Stomach (tissue), 9 donors: ENCODE data around the gene ITGAE. TPM values are rescaled to one million over a fixed set of nuclear protein-coding genes. Genes with fewer than 3 reads are reported as not detected.

Experiments
- DNase-seq, 2 donors: peaks; one replicate each; pipeline versions ENCODE4 v3.0.0 to v3.0.0-alpha.2; 2013 to 2019
- H3K27ac ChIP-seq, 5 donors: fragments of 200-600 bp in 4 of 5; sonication (generic) in 4 of 5; one replicate each; pipeline ENCODE4 v1.5.1; 2013 to 2019; ENCODE audit warnings: mild to moderate bottlenecking in 1 of 5, moderate library complexity in 1 of 5
- H3K27me3 ChIP-seq, 3 donors: fragments of 200-600 bp; sonication (generic); one replicate each; pipeline ENCODE4 v1.5.1; 2017 to 2019; ENCODE audit warnings: mixed run types in 1 of 3
- H3K36me3 ChIP-seq, 4 donors: fragments of 200-600 bp; sonication (generic); 1 replicate in 3 of 4; 2 replicates in 1 of 4; pipeline ENCODE4 v1.5.1; 2016 to 2019
- H3K4me1 ChIP-seq, 4 donors: fragments of 200-600 bp; sonication (generic); one replicate each; pipeline ENCODE4 v1.5.1; 2016 to 2019
- H3K4me3 ChIP-seq, 4 donors: fragments of 200-600 bp; sonication (generic) in 3 of 4; one replicate each; pipeline ENCODE4 v1.5.1; 2016 to 2019; ENCODE audit warnings: mild to moderate bottlenecking in 1 of 4
- H3K9me3 ChIP-seq, 4 donors: fragments of 200-600 bp; sonication (generic); one replicate each; pipeline ENCODE4 v1.5.1; 2016 to 2019
- EP300 ChIP-seq: sonication (generic); formaldehyde crosslinking; IDR thresholded peaks from one replicate; pipeline ENCODE4 v1.6.1; 2017; ENCODE audit warnings: antibody characterized with exemption
- POLR2A ChIP-seq, 4 donors: fragments of 450-650 bp; IDR thresholded peaks; one replicate each; pipeline ENCODE4 v1.6.1; 2016; ENCODE audit warnings: antibody characterized with exemption in 4 of 4, control low read depth in 2 of 4, mild to moderate bottlenecking in 1 of 4, moderate library complexity in 1 of 4
- POLR2AphosphoS5 ChIP-seq, 3 donors: sonication (generic); formaldehyde crosslinking; IDR thresholded peaks; one replicate each; pipeline ENCODE4 v1.6.1; 2016; ENCODE audit warnings: antibody characterized with exemption in 3 of 3
- WGBS, 5 donors: extraction: QIAGEN DNeasy Blood & Tissue Kit in 3 of 5; methylation state at CpG; one replicate each; pipeline versions ENCODE4 v1.1.5 to v1.1.7; 2013 to 2018; 5-methylcytosine and 5-hydroxymethylcytosine counted together
- intact Hi-C: fragments of 100-400 bp; cut with DNase I; formaldehyde crosslinking; loops from one replicate; pipeline ENCODE4 v1.15.1; 2023; ENCODE audit warnings: low total_unique reads
- polyA plus RNA-seq, 3 donors: library from polyadenylated mRNA; stranded (reverse); fragments of 200-250 nt; gene quantifications; one replicate each; pipeline ENCODE4 v1.2.3, GENCODE V29; 2013
- total RNA-seq, 5 donors: library from RNA; depleted of rRNA; stranded (reverse); fragments of >200 nt; gene quantifications; one replicate each; pipeline versions ENCODE4 v1.1.0 to v1.2.3, GENCODE V29; 2014 to 2016
- TF ChIP-seq, protein P1 (sequence below), 7 experiments: fragments of 450-650 bp in 4 of 7; fragments of 200-600 bp in 3 of 7; sonication (generic) in 3 of 7; IDR thresholded peaks; one replicate each; pipeline ENCODE4 v1.5.1; 2016 to 2019; ENCODE audit warnings: antibody characterized with exemption in 7 of 7, control low read depth in 2 of 7, mild to moderate bottlenecking in 1 of 7
- donor health status: healthy with polysubstance abuse.
- donor health status: Bipolar disorder and iron deficiency.
- donor health status: healthy.

ITGAE gene
- total and polyA plus RNA-seq, 8 donors = 4.5 to 66.8 (median 31.0) TPM

DNA sequence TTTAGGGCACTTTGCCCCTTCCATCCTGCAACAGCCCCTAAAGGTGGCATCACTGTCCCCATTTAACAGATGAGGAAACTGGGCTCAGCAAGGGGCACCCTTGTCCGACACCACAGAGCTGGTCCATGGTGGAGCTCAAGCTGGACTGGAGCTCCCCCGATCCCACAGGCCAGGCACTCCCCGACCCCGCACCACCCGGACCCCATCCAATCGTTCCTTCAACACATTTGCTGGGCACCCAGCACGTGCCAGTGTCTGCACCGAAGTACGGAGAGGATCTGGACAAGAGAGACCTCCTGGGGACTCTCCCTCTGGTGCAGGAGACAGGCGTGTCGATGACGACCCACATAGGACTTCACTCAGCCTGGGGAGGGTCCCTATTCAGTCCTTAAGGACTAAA, 119.0 kb downstream of the ITGAE start:
- H3K36me3 ChIP-seq = no peaks in the 10 kb centered on the region
- H3K27me3 ChIP-seq = peaks cover 0 to 47% (median 15%) of the 10 kb centered on the region in 3 donors
- TF ChIP-seq POLR2AphosphoS5 (IDR thresholded peaks at IDR 0.05) = no peak
- TF ChIP-seq EP300 = no peak
- TF ChIP-seq POLR2A (IDR thresholded peaks at IDR 0.05) = no peak
- TF ChIP-seq, protein P1, sequence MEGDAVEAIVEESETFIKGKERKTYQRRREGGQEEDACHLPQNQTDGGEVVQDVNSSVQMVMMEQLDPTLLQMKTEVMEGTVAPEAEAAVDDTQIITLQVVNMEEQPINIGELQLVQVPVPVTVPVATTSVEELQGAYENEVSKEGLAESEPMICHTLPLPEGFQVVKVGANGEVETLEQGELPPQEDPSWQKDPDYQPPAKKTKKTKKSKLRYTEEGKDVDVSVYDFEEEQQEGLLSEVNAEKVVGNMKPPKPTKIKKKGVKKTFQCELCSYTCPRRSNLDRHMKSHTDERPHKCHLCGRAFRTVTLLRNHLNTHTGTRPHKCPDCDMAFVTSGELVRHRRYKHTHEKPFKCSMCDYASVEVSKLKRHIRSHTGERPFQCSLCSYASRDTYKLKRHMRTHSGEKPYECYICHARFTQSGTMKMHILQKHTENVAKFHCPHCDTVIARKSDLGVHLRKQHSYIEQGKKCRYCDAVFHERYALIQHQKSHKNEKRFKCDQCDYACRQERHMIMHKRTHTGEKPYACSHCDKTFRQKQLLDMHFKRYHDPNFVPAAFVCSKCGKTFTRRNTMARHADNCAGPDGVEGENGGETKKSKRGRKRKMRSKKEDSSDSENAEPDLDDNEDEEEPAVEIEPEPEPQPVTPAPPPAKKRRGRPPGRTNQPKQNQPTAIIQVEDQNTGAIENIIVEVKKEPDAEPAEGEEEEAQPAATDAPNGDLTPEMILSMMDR (IDR thresholded peaks at IDR 0.05) = no peak
- intact Hi-C loops = no loop called here
- no peak for DNase-seq
- H3K9me3 ChIP-seq = no peaks in the 10 kb centered on the region
- WGBS, 5 donors = 82 to 89% (median 87%) methylated on average over 12 of the region's 12 CpGs
- H3K4me1 ChIP-seq = peaks cover 0 to 19% (median 8%) of the 10 kb centered on the region in 4 donors
- no peak overlapping the region for H3K4me3 ChIP-seq
- no peak overlapping the region for H3K27ac ChIP-seq

DNA sequence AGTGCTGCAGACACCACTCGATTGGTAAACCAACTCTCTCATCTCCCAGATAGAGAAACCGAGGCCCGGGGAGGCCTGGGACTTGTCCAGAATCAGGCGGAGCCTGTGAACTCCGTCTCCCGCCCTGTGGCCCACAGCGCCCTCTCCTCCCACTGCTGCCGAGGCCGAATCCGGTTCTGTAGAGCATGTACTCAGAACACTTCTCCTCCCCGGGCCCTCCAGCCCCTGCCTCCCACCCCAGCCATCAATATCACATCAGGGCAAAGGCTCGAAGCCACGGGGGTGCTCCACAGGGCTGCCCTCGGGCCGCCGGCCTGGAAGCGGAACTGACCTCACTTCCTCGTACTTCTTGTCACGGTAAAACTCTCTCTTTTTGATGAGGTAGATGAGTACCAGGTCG, 119.4 kb downstream of the ITGAE start:
- TF ChIP-seq POLR2A (IDR thresholded peaks at IDR 0.05) = no peak
- TF ChIP-seq, protein P1 (IDR thresholded peaks at IDR 0.05) = no peak
- TF ChIP-seq POLR2AphosphoS5 (IDR thresholded peaks at IDR 0.05) = no peak
- TF ChIP-seq EP300 = no peak
- DNase-seq = no peak
- H3K4me3 ChIP-seq = no peak overlapping the region
- peaks cover 0 to 47% (median 15%) of the 10 kb centered on the region in 3 donors for H3K27me3 ChIP-seq
- intact Hi-C loops = no loop called here
- no peaks in the 10 kb centered on the region for H3K9me3 ChIP-seq
- 75 to 85% (median 81%) methylated on average over 20 of the region's 20 CpGs for WGBS, 5 donors
- peaks cover 0 to 19% (median 8%) of the 10 kb centered on the region in 4 donors for H3K4me1 ChIP-seq
- H3K27ac ChIP-seq = no peak overlapping the region
- no peaks in the 10 kb centered on the region for H3K36me3 ChIP-seq

DNA sequence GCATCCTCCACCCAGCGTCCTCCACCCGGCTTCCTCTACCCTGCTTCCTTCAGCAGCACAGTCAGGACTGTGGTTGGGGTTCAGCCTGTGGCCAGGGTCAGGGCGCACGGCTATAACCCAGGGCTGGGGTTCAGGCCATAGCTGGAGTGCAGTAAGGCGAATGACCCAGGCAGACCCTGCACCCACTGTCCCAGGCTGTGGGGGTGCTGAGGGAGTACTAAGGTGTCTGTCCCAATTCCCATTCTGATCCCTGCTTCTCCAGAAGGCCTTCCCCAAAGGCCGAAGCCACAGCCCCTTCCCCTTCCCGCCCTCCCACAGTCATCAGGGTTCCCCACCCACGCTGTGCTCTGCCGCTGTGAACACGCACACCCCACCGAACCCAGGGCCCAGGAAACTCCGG, 119.9 kb downstream of the ITGAE start:
- Histone ChIP-seq H3K4me1 (peaks cover 0 to 19% (median 8%) of the 10 kb centered on the region in 4 donors), H3K4me3 (no peak overlapping the region), H3K27ac (no peak overlapping the region), H3K9me3 (no peaks in the 10 kb centered on the region), H3K36me3 (no peaks in the 10 kb centered on the region), H3K27me3 (peaks cover 0 to 47% (median 15%) of the 10 kb centered on the region in 3 donors)
- TF ChIP-seq, protein P1 (IDR thresholded peaks at IDR 0.05) = no peak
- TF ChIP-seq EP300 (no peak), POLR2AphosphoS5 (IDR thresholded peaks at IDR 0.05) (no peak), POLR2A (IDR thresholded peaks at IDR 0.05) (no peak)
- no peak for DNase-seq
- WGBS, 5 donors = 80 to 89% (median 85%) methylated on average over 12 of the region's 12 CpGs
- intact Hi-C loops = no loop called here

DNA sequence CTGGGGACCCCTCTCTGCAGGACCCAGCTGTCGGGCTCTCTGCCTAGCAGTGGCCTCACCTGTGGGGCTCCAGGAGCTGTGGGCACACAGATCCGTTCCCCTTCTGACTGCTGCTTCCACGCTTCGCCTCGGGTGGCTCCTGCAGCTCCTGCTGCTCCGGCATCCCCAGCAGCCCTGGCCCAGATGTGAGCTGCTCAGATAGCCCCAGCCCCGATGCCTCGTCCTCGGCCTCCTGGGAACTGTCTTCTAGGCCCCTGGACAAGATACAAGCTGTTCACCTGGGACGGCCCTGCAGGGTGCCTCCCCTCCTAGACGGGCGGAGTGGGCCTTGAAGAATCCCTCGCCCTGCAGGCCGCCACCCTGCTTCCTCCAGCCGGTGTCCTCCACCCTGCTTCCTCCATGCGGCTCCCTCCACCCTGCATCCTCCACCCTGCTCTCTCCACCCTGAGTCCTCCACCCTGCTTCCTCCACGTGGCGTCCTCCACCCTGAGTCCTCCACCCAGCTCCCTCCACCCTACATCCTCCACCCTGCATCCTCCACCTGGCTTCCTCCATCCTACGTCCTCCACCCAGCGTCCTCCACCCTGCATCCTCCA, 121.4 kb downstream of the ITGAE start:
- peaks cover 0 to 19% (median 8%) of the 10 kb centered on the region in 4 donors for H3K4me1 ChIP-seq
- TF ChIP-seq POLR2A (IDR thresholded peaks at IDR 0.05) = no peak
- TF ChIP-seq, protein P1 (IDR thresholded peaks at IDR 0.05) = no peak
- TF ChIP-seq EP300 = no peak
- no peaks in the 10 kb centered on the region for H3K36me3 ChIP-seq
- 49 to 56% (median 55%) methylated on average over 12 to 20 of the region's 20 CpGs for WGBS, 5 donors
- intact Hi-C loops = no loop called here
- peaks cover 0 to 38% (median 7%) of the 10 kb centered on the region in 3 donors for H3K27me3 ChIP-seq
- H3K27ac ChIP-seq = no peak overlapping the region
- no peak overlapping the region for H3K4me3 ChIP-seq
- DNase-seq = no peak
- H3K9me3 ChIP-seq = no peaks in the 10 kb centered on the region
